ENCODE measurements around the gene LRRC3. TPM values are rescaled to one million over a fixed set of nuclear protein-coding genes. Genes with fewer than 3 reads are reported as not detected.

Gene LRRC3
- total and polyA plus RNA-seq, 2 of the 8 experiments (the other 6 are each of a cell fraction or from before 2014, with no cell fraction given), result 3.1 to 5.4 TPM

GRCh38 chr21:44443891-44444285 lies 11.4 kb upstream of the LRRC3 start:
- Histone ChIP-seq H3K9ac (replicated peaks in 1 of 4; ENCODE audit: extremely low read depth in 1 of 4, low read depth in 3 of 4, low read length in 3 of 4) (no peak overlapping the region), H4K8ac (ENCODE audit: extremely low read depth, insufficient read depth, low read length) (no peak overlapping the region), H2BK5ac (ENCODE audit: low read depth, low read length) (no peak overlapping the region), H3K23ac (ENCODE audit: insufficient read length) (no peak overlapping the region), H2AK5ac (ENCODE audit: low read depth, low read length) (no peak overlapping the region; the same call in 1 of the 2 replicates), H3K27me3 (replicated peaks in 1 of 4; ENCODE audit: control insufficient read depth in 3 of 4, extremely low read depth in 1 of 4, insufficient read depth in 3 of 4, low read length in 3 of 4) (no peaks in the 10 kb centered on the region), H3K14ac (ENCODE audit: insufficient read length) (no peak overlapping the region), H2BK120ac (replicated peaks; ENCODE audit: low read depth, low read length) (no peak overlapping the region), H3K56ac (replicated peaks; ENCODE audit: insufficient read length, low read depth, low read length) (no peak overlapping the region), H3K4me1 (replicated peaks in 1 of 4; ENCODE audit: control insufficient read depth in 3 of 4, insufficient read depth in 4 of 4, low read length in 3 of 4) (no peaks in the 10 kb centered on the region; a peak in 1 of 7 replicates), H3K9me3 (ENCODE audit: insufficient read depth in 2 of 2, low read depth in 1 of 2, low read length in 1 of 2) (no peaks in the 10 kb centered on the region), H3K4me2 (ENCODE audit: insufficient read depth in 1 of 2, low read depth in 2 of 2, low read length in 2 of 2) (no peak overlapping the region), H4K91ac (replicated peaks; ENCODE audit: insufficient read length, low read length) (peak overlapping the region; percentile 36), H3K79me2 (ENCODE audit: control insufficient read depth in 1 of 2, insufficient read depth in 2 of 2, low read length in 2 of 2) (no peaks in the 10 kb centered on the region), H2BK15ac (ENCODE audit: low read length) (peak overlapping the region; percentile 95; the same call in 1 of the 2 replicates), H3K79me1 (ENCODE audit: low read depth, low read length) (no peaks in the 10 kb centered on the region), H2AFZ (ENCODE audit: low read length) (peak overlapping the region; percentile 51; the same call in 1 of the 2 replicates), H3K23me2 (ENCODE audit: low read depth, low read length) (no peaks in the 10 kb centered on the region), H4K5ac (ENCODE audit: insufficient read length, low read depth, low read length) (no peak overlapping the region), H3K4ac (replicated peaks; ENCODE audit: insufficient read length, low read depth, low read length) (no peak overlapping the region), H2BK20ac (ENCODE audit: low read length) (no peak overlapping the region), H3K27ac (ENCODE audit: low read depth, low read length) (no peak overlapping the region), H3K36me3 (ENCODE audit: control insufficient read depth in 2 of 4, insufficient read depth in 4 of 4, low read length in 3 of 4) (no peaks in the 10 kb centered on the region), H3K4me3 (ENCODE audit: extremely low read depth in 1 of 4, insufficient read depth in 2 of 4, low read depth in 3 of 4, low read length in 4 of 4) (no peak overlapping the region), H3K18ac (ENCODE audit: extremely low read depth, low read length) (no peak overlapping the region), H4K20me1 (replicated peaks in 1 of 2; ENCODE audit: control insufficient read depth in 1 of 2, insufficient read depth in 2 of 2, low read length in 2 of 2) (no peaks in the 10 kb centered on the region), H2BK12ac (ENCODE audit: low read depth, low read length) (peak overlapping the region; percentile 84; the same call in 1 of the 2 replicates)
- POLR2A ChIA-PET (ENCODE audit: partially characterized antibody), result interaction anchor here (1.9 kb wide), 2 partner anchors 12 to 42 kb away, joined by 4 to 5 read pairs; no protein-coding TSS in a partner anchor
- 84% methylated on average over 9 of the region's 12 CpGs; no CpG with 5 or more reads in 1 of the 2 experiments for WGBS, 2 experiments (ENCODE audit: extremely low coverage in 1 of 2, insufficient coverage in 1 of 2, insufficient read length in 1 of 2, insufficient replicate concordance in 2 of 2, low coverage in 1 of 2, low lambda C conversion rate in 2 of 2, missing lambda C conversion rate in 1 of 2)
- DNase-seq (ENCODE audit: low read depth in 1 of 2, low spot score in 2 of 2), result no peak
- CTCF ChIA-PET (ENCODE audit: partially characterized antibody), result interaction anchor here (0.8 to 4.7 kb wide), 17 partner anchors 10 to 129 kb away, joined by 3 to 20 read pairs (median 4); partner anchors contain the start of gene KRTAP10-4
- no peak for FAIRE-seq
- TF ChIP-seq BCL11A (IDR thresholded peaks at IDR 0.05; ENCODE audit: low read depth in 2 of 2, low read length in 2 of 2) (no peak), CHD2 (IDR thresholded peaks at IDR 0.05; ENCODE audit: low read length) (no peak), CTBP2 (IDR thresholded peaks at IDR 0.05; ENCODE audit: borderline replicate concordance, insufficient read depth, insufficient read length, low read length) (no peak), CBX8 (IDR thresholded peaks at IDR 0.05; ENCODE audit: borderline replicate concordance, low read depth, low read length) (no peak), HDAC6 (IDR thresholded peaks at IDR 0.05; ENCODE audit: low read depth, low read length) (no peak), RNF2 (IDR thresholded peaks at IDR 0.05; ENCODE audit: borderline replicate concordance, low read depth, low read length, missing control alignments, poor library complexity, severe bottlenecking) (no peak)

Data from H1 (cell line).